Progenitor cell of endocrine pancreas (in vitro differentiated cells): Measurements from ENCODE around the gene ATG7. TPM values are rescaled to one million over a fixed set of nuclear protein-coding genes. Genes with fewer than 3 reads are reported as not detected.

Experiments
- DNase-seq: peaks from one replicate; pipeline ENCODE4 v3.0.0; 2021; ENCODE audit warnings: low spot score; ENCODE audit not compliant: unreplicated experiment
- H3K27ac Mint-ChIP-seq: 2 replicates; pipeline ENCODE4 v1.8.0; 2021; ENCODE audit warnings: mild to moderate bottlenecking, moderate library complexity, mixed read lengths
- H3K27me3 Mint-ChIP-seq: 2 replicates; pipeline ENCODE4 v1.8.0; 2021; ENCODE audit warnings: mixed read lengths
- H3K36me3 Mint-ChIP-seq: 2 replicates; pipeline ENCODE4 v1.8.0; 2022; ENCODE audit warnings: mixed read lengths; ENCODE audit not compliant: insufficient read depth
- H3K4me1 Mint-ChIP-seq: 2 replicates; pipeline ENCODE4 v1.8.0; 2021; ENCODE audit warnings: low read depth, mixed read lengths
- H3K4me3 Mint-ChIP-seq: 2 replicates; pipeline ENCODE4 v1.8.0; 2021; ENCODE audit warnings: low read depth, mild to moderate bottlenecking, moderate library complexity, mixed read lengths
- H3K9me3 Mint-ChIP-seq: 2 replicates; pipeline ENCODE4 v1.8.0; 2021; ENCODE audit warnings: low read depth, mixed read lengths
- CTCF ChIP-seq: fragments of 200-600 bp; sonication (generic); IDR thresholded peaks from one replicate; pipeline ENCODE4 v1.5.0; 2021; ENCODE audit warnings: antibody characterized with exemption, mild to moderate bottlenecking; ENCODE audit not compliant: unreplicated experiment
- total RNA-seq: library from RNA; stranded (reverse); gene quantifications from 2 replicates; pipeline ENCODE4 v1.2.1, GENCODE V29; 2021

The ATG7 gene
- total RNA-seq, 1 donor from 2014 or later: 29.1 TPM

DNA sequence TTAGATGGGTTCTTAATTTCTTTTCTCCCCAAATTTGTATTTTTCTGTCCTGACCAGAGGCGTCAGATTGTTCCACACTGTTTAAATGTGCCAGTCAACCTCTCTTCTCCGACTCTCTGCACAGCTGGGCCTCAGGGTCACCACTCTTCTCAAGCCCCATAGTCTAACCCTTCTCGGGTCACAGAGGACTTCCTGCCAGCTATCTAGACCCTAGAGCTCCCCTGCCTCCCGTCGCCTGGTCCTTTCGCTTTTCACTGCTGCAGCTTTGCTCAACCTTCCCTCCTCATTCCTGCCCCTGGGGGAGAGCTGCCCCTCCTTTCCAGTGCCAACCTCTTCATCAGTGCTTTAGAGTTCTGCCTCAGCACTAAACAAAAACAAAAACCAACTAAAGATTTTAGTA lies 151.7 kb downstream of the ATG7 start:
- Mint-ChIP-seq H3K27ac (no peak overlapping the region), H3K9me3 (peaks cover 3% of the 10 kb centered on the region), H3K4me1 (no peaks in the 10 kb centered on the region), H3K36me3 (peaks cover 3% of the 10 kb centered on the region), H3K27me3 (no peaks in the 10 kb centered on the region), H3K4me3 (no peak overlapping the region)
- TF ChIP-seq CTCF: no peak
- no peak for DNase-seq

DNA sequence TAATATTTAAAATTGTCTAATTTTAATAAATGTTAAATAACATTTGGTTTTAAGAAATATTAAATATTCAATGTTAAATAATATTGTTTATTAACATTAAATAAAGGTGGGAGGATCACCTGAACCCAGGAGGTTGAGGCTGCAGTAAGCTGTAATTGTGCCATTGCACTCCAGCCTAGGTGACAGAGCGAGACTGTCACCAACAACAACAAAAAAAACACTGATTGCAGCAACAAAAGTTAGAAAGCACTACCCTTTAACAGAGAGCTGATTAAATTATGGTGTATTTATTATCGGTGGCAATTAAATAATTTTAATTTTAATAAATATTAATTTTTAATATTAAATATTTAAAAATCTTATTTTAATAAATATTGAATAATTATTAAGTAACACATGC lies 152.1 kb downstream of the ATG7 start:
- TF ChIP-seq CTCF: no peak
- H3K27ac Mint-ChIP-seq: no peak overlapping the region
- H3K36me3 Mint-ChIP-seq: peaks cover 3% of the 10 kb centered on the region
- H3K4me3 Mint-ChIP-seq: no peak overlapping the region
- no peak for DNase-seq
- no peaks in the 10 kb centered on the region for H3K4me1 Mint-ChIP-seq
- no peaks in the 10 kb centered on the region for H3K27me3 Mint-ChIP-seq
- H3K9me3 Mint-ChIP-seq: peaks cover 3% of the 10 kb centered on the region

DNA sequence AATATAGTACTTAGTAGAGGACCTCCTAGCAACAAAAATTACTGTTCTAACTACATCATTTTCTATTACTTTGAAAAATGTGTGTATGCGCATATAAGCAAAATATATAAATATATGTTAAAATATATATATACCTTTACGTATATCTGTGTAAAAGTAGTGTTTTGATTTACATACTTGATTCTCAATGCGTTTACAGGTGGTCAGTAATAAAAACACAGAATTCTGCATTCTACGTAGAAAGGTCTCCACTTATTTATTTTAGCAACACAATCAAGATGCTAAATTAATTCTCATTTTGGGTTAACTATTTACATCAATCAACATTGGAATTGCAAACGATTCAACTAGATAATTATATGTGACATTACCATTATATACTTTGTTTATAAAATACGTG lies 158.0 kb downstream of the ATG7 start:
- H3K27me3 Mint-ChIP-seq: no peaks in the 10 kb centered on the region
- H3K27ac Mint-ChIP-seq: no peak overlapping the region
- H3K9me3 Mint-ChIP-seq: peaks cover 3% of the 10 kb centered on the region
- TF ChIP-seq CTCF: no peak
- DNase-seq: no peak
- no peak overlapping the region for H3K4me3 Mint-ChIP-seq
- H3K36me3 Mint-ChIP-seq: peaks cover 3% of the 10 kb centered on the region
- H3K4me1 Mint-ChIP-seq: peaks cover 1% of the 10 kb centered on the region

DNA sequence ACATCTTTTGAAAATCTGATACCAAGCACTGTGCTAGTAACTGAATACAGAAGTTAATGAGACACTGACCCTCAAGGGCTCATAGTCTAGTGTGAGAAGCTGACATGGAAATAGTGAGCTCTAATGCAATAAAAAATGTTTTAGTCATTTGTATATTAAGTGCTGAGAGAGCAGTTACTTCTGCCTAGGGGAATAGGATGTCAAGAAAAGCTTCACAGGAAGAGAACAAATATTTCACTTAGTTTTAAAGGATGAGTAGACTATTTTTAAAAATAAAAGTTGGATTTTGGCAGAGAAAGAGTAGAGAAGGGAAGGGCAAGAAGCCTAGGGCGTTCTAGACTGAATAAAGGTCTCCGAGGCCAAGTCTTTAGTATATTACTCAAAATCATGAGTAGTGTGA lies 158.4 kb downstream of the ATG7 start:
- H3K27ac Mint-ChIP-seq: no peak overlapping the region
- no peaks in the 10 kb centered on the region for H3K27me3 Mint-ChIP-seq
- no peak overlapping the region for H3K4me3 Mint-ChIP-seq
- peaks cover 1% of the 10 kb centered on the region for H3K4me1 Mint-ChIP-seq
- DNase-seq: no peak
- peaks cover 3% of the 10 kb centered on the region for H3K9me3 Mint-ChIP-seq
- peaks cover 3% of the 10 kb centered on the region for H3K36me3 Mint-ChIP-seq
- TF ChIP-seq CTCF: no peak

GRCh38 chr3:11431319-11431718 lies 159.1 kb downstream of the ATG7 start:
- no peak for TF ChIP-seq CTCF
- Mint-ChIP-seq H3K4me3 (no peak overlapping the region), H3K4me1 (peaks cover 1% of the 10 kb centered on the region), H3K27ac (no peak overlapping the region), H3K9me3 (peaks cover 2% of the 10 kb centered on the region), H3K36me3 (peaks cover 3% of the 10 kb centered on the region), H3K27me3 (no peaks in the 10 kb centered on the region)
- DNase-seq: no peak
